Measurements from ENCODE around the gene OPTC. TPM values are rescaled to one million over a fixed set of nuclear protein-coding genes. Genes with fewer than 3 reads are reported as not detected.

The OPTC gene
- total and polyA plus RNA-seq, 2 of the 13 experiments (the other 11 are each of a cell fraction or from before 2014, with no cell fraction given), result not detected

DNA sequence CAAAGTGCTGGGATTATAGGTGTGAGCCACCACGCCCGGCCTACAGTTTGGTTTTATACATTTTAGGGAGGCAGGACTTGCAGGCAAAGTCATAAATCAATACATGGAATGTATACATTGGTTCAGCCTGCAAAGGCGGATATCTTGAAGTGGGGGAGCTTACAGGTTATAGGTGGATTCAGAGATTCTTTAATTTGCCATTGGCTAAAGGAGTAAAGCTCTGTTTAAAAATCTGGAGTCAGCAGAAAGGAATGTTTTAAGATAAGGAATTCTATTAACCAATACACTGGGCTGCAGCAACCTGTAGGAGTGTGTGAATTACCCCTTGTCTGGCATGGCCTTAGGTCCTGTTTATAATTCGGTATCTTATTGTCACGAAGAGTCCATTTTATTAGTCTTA lies 57.6 kb downstream of the OPTC start:
- no peak for ATAC-seq
- WGBS (ENCODE audit: low lambda C conversion rate), result 67% methylated on average over 5 of the region's 5 CpGs
- Histone ChIP-seq H3K4me1 (ENCODE audit: insufficient read depth, low read length) (no peaks in the 10 kb centered on the region), H3K9ac (ENCODE audit: insufficient read depth, low read depth, low read length) (no peak overlapping the region), H3K27me3 (ENCODE audit: control insufficient read depth in 1 of 2, insufficient read depth in 2 of 2, low read length in 2 of 2) (peaks cover 0 to 9% of the 10 kb centered on the region in 2 experiments; a peak in 2 of 5 replicates), H3K79me2 (ENCODE audit: insufficient read depth, low read length) (no peaks in the 10 kb centered on the region), H3K4me2 (ENCODE audit: low read depth, low read length) (no peak overlapping the region), H3K36me3 (replicated peaks in 1 of 2; ENCODE audit: control insufficient read depth in 1 of 2, insufficient read depth in 2 of 2, low read length in 2 of 2) (no peaks in the 10 kb centered on the region), H3K9me3 (ENCODE audit: low read length) (no peaks in the 10 kb centered on the region), H4K20me1 (ENCODE audit: insufficient read depth, low read length) (no peaks in the 10 kb centered on the region), H2AFZ (ENCODE audit: low read length) (no peak overlapping the region), H3K4me3 (replicated peaks in 1 of 3; ENCODE audit: insufficient read depth in 1 of 3, low read depth in 2 of 3, low read length in 3 of 3) (no peak overlapping the region), H3K27ac (ENCODE audit: extremely low read length, insufficient read depth, low read length) (no peak overlapping the region)
- no TSS peak for BruUV-seq (replicated peaks)
- FAIRE-seq, result no peak
- TF ChIP-seq MAFK (conservative IDR thresholded peaks at IDR 0.05 in 1 of 2, IDR thresholded peaks at IDR 0.05 in 1 of 2; ENCODE audit: low read length in 2 of 2) (0 out of 4 replicates have a peak, but pooled peaks of 1 of the 2 experiments have one; percentile 16), ZBTB2 (CRISPR knock-in tag; IDR thresholded peaks at IDR 0.05; ENCODE audit: low read depth) (no peak)
- intact Hi-C loops (cut with micrococcal nuclease; ENCODE audit: unreplicated experiment) (no loop called here), in situ Hi-C loops (cut with HindIII; ENCODE audit: extremely low pct_ligation_motif_present, low pct_unique_long_range_greater_than_20kb) (no loop called here)
- POLR2A ChIA-PET, result no interaction called here
- CTCF ChIA-PET (ENCODE audit: low intra/inter-chr PET ratio, low total read pairs), result no interaction called here
- no peak for DNase-seq (ENCODE audit: low spot score)

- ATAC-seq (no peak), DNase-seq (ENCODE audit: low spot score) (no peak), FAIRE-seq (no peak)
- Histone ChIP-seq H3K4me2 (ENCODE audit: low read depth, low read length) (no peak overlapping the region), H3K36me3 (replicated peaks in 1 of 2; ENCODE audit: control insufficient read depth in 1 of 2, insufficient read depth in 2 of 2, low read length in 2 of 2) (no peaks in the 10 kb centered on the region), H3K79me2 (ENCODE audit: insufficient read depth, low read length) (no peaks in the 10 kb centered on the region), H3K9me3 (ENCODE audit: low read length) (no peaks in the 10 kb centered on the region), H3K27me3 (ENCODE audit: control insufficient read depth in 1 of 2, insufficient read depth in 2 of 2, low read length in 2 of 2) (peaks cover 1 to 14% of the 10 kb centered on the region in 2 experiments; a peak in 2 of 5 replicates), H3K4me3 (replicated peaks in 1 of 3; ENCODE audit: insufficient read depth in 1 of 3, low read depth in 2 of 3, low read length in 3 of 3) (no peak overlapping the region), H3K4me1 (ENCODE audit: insufficient read depth, low read length) (no peaks in the 10 kb centered on the region), H2AFZ (ENCODE audit: low read length) (no peak overlapping the region), H4K20me1 (ENCODE audit: insufficient read depth, low read length) (no peaks in the 10 kb centered on the region), H3K9ac (ENCODE audit: insufficient read depth, low read depth, low read length) (no peak overlapping the region), H3K27ac (ENCODE audit: extremely low read length, insufficient read depth, low read length) (no peak overlapping the region)
- intact Hi-C loops (cut with micrococcal nuclease; ENCODE audit: unreplicated experiment), result no loop called here
- in situ Hi-C loops (cut with HindIII; ENCODE audit: extremely low pct_ligation_motif_present, low pct_unique_long_range_greater_than_20kb), result no loop called here
- BruUV-seq (replicated peaks), result no TSS peak
- CTCF ChIA-PET (ENCODE audit: low intra/inter-chr PET ratio, low total read pairs), result no interaction called here
- TF ChIP-seq NPAS2 (CRISPR knock-in tag; IDR thresholded peaks at IDR 0.05; ENCODE audit: borderline replicate concordance) (no peak), ZNF556 (CRISPR knock-in tag; IDR thresholded peaks at IDR 0.05; ENCODE audit: borderline replicate concordance) (no peak), FOXP1 (IDR thresholded peaks at IDR 0.05) (no peak), FOXP1 (CRISPR knock-in tag; IDR thresholded peaks at IDR 0.05) (no peak), RFX1 (IDR thresholded peaks at IDR 0.05) (no peak), ZMAT3 (CRISPR knock-in tag; conservative IDR thresholded peaks at IDR 0.05) (no peak), ZNF503 (CRISPR knock-in tag; IDR thresholded peaks at IDR 0.05) (no peak), SP4 (CRISPR knock-in tag; IDR thresholded peaks at IDR 0.05) (no peak)
- WGBS (ENCODE audit: low lambda C conversion rate), result 61% methylated on average over 4 of the region's 4 CpGs
- POLR2A ChIA-PET, result no interaction called here
Measured at GRCh38 chr1:203553496-203553895, 59.5 kb downstream of the OPTC start.

All from HepG2 (cell line).